ENCODE measurements around the gene LAMB1. TPM values are rescaled to one million over a fixed set of nuclear protein-coding genes. Genes with fewer than 3 reads are reported as not detected.

LAMB1 gene
- total RNA-seq, 1 experiment from 2014 or later, result 101 TPM

- POLR2A ChIA-PET, result no interaction called here
- H3K4me3 Mint-ChIP-seq, result no peak overlapping the region
- H3K9me3 Mint-ChIP-seq, result no peaks in the 10 kb centered on the region
- no peak overlapping the region for H3K27ac Mint-ChIP-seq
- CTCF ChIA-PET, result no interaction called here
- H3K27me3 Mint-ChIP-seq (ENCODE audit: low read depth), result no peaks in the 10 kb centered on the region
- H3K36me3 Mint-ChIP-seq, result peaks cover 33% of the 10 kb centered on the region
- DNase-seq (ENCODE audit: low spot score) (no peak), ATAC-seq (no peak)
- peaks cover under 1% of the 10 kb centered on the region for H3K4me1 Mint-ChIP-seq
- TF ChIP-seq FOXP1 (CRISPR knock-in tag; IDR thresholded peaks at IDR 0.05; ENCODE audit: borderline replicate concordance) (no peak), ZSCAN18 (CRISPR knock-in tag; IDR thresholded peaks at IDR 0.05) (no peak), SMAD4 (CRISPR knock-in tag; IDR thresholded peaks at IDR 0.05) (no peak), MYBL2 (CRISPR knock-in tag; IDR thresholded peaks at IDR 0.05) (no peak), ATF3 (CRISPR knock-in tag; conservative IDR thresholded peaks at IDR 0.05) (no peak), FOXJ3 (CRISPR knock-in tag; IDR thresholded peaks at IDR 0.05; ENCODE audit: borderline replicate concordance) (no peak), CREM (CRISPR knock-in tag; IDR thresholded peaks at IDR 0.05) (no peak), PRRX2 (CRISPR knock-in tag; IDR thresholded peaks at IDR 0.05) (no peak), RORB (CRISPR knock-in tag; IDR thresholded peaks at IDR 0.05) (no peak), CREB1 (CRISPR knock-in tag; IDR thresholded peaks at IDR 0.05) (no peak), ATF1 (CRISPR knock-in tag; IDR thresholded peaks at IDR 0.05) (no peak), ZNF219 (CRISPR knock-in tag; IDR thresholded peaks at IDR 0.05; ENCODE audit: borderline replicate concordance) (no peak)
Measured at GRCh38 chr7:107943018-107943417, 59.9 kb downstream of the LAMB1 start.

GRCh38 chr7:107940951-107941350 is 62.0 kb downstream of the LAMB1 start:
- H3K36me3 Mint-ChIP-seq, result peaks cover 38% of the 10 kb centered on the region
- H3K4me3 Mint-ChIP-seq, result no peak overlapping the region
- H3K9me3 Mint-ChIP-seq, result no peaks in the 10 kb centered on the region
- CTCF ChIA-PET, result no interaction called here
- H3K27ac Mint-ChIP-seq, result no peak overlapping the region
- TF ChIP-seq TEAD4 (CRISPR knock-in tag; IDR thresholded peaks at IDR 0.05) (no peak), ZNF219 (CRISPR knock-in tag; IDR thresholded peaks at IDR 0.05; ENCODE audit: borderline replicate concordance) (no peak), HMGA2 (CRISPR knock-in tag; IDR thresholded peaks at IDR 0.05) (no peak), ZNF423 (CRISPR knock-in tag; IDR thresholded peaks at IDR 0.05) (no peak), HMGXB4 (CRISPR knock-in tag; IDR thresholded peaks at IDR 0.05) (no peak)
- no peak for DNase-seq (ENCODE audit: low spot score)
- no peak for ATAC-seq
- peaks cover 21% of the 10 kb centered on the region for H3K4me1 Mint-ChIP-seq
- H3K27me3 Mint-ChIP-seq (ENCODE audit: low read depth), result no peaks in the 10 kb centered on the region
- POLR2A ChIA-PET, result no interaction called here

GRCh38 chr7:107939573-107940489 is 63.1 kb downstream of the LAMB1 start:
- peaks cover 30% of the 10 kb centered on the region for H3K4me1 Mint-ChIP-seq
- H3K9me3 Mint-ChIP-seq, result no peaks in the 10 kb centered on the region
- POLR2A ChIA-PET, result no interaction called here
- peaks cover 36% of the 10 kb centered on the region for H3K36me3 Mint-ChIP-seq
- CTCF ChIA-PET, result no interaction called here
- no peak overlapping the region for H3K27ac Mint-ChIP-seq
- no peak overlapping the region for H3K4me3 Mint-ChIP-seq
- ATAC-seq (no peak), DNase-seq (ENCODE audit: low spot score) (no peak)
- H3K27me3 Mint-ChIP-seq (ENCODE audit: low read depth), result no peaks in the 10 kb centered on the region
- TF ChIP-seq ELF4 (CRISPR knock-in tag; IDR thresholded peaks at IDR 0.05; ENCODE audit: low read depth) (no peak), ERG (CRISPR knock-in tag; IDR thresholded peaks at IDR 0.05) (no peak), JUN (CRISPR knock-in tag; IDR thresholded peaks at IDR 0.05) (no peak), HMGXB4 (CRISPR knock-in tag; IDR thresholded peaks at IDR 0.05) (no peak), USF1 (CRISPR knock-in tag; IDR thresholded peaks at IDR 0.05) (no peak), SMAD3 (CRISPR knock-in tag; IDR thresholded peaks at IDR 0.05; ENCODE audit: borderline replicate concordance) (no peak), NR2C2 (CRISPR knock-in tag; IDR thresholded peaks at IDR 0.05) (no peak), ATF2 (CRISPR knock-in tag; IDR thresholded peaks at IDR 0.05; ENCODE audit: borderline replicate concordance, low read depth) (no peak)
